Breast epithelium (tissue), 3 donors: ENCODE measurements around the gene FOLR3.

Source experiments
- CTCF ChIP-seq, 3 donors: fragments of 450-650 bp; IDR thresholded peaks; one replicate each; pipeline ENCODE4 v1.5.1; 2016 to 2017; ENCODE audit warnings: antibody characterized with exemption in 3 of 3, mild to moderate bottlenecking in 3 of 3, moderate library complexity in 3 of 3
- POLR2A ChIP-seq: fragments of 450-650 bp; IDR thresholded peaks from one replicate; pipeline ENCODE4 v1.6.1; 2016; ENCODE audit warnings: antibody characterized with exemption, mild to moderate bottlenecking, moderate library complexity
- POLR2AphosphoS5 ChIP-seq, 3 donors: sonication (generic); formaldehyde crosslinking; IDR thresholded peaks; one replicate each; pipeline ENCODE4 v1.6.1; 2017; ENCODE audit warnings: antibody characterized with exemption in 3 of 3

GRCh38 chr11:72127923-72128322 is 7.6 kb upstream of the FOLR3 start:
- TF ChIP-seq POLR2AphosphoS5 (IDR thresholded peaks at IDR 0.05) (no peak), CTCF (IDR thresholded peaks at IDR 0.05) (no peak), POLR2A (no peak)
